ENCODE data around the gene CPO. TPM values are rescaled to one million over a fixed set of nuclear protein-coding genes. Genes with fewer than 3 reads are reported as not detected.

The CPO gene
- total RNA-seq, 2 experiments from 2014 or later = not detected

DNA sequence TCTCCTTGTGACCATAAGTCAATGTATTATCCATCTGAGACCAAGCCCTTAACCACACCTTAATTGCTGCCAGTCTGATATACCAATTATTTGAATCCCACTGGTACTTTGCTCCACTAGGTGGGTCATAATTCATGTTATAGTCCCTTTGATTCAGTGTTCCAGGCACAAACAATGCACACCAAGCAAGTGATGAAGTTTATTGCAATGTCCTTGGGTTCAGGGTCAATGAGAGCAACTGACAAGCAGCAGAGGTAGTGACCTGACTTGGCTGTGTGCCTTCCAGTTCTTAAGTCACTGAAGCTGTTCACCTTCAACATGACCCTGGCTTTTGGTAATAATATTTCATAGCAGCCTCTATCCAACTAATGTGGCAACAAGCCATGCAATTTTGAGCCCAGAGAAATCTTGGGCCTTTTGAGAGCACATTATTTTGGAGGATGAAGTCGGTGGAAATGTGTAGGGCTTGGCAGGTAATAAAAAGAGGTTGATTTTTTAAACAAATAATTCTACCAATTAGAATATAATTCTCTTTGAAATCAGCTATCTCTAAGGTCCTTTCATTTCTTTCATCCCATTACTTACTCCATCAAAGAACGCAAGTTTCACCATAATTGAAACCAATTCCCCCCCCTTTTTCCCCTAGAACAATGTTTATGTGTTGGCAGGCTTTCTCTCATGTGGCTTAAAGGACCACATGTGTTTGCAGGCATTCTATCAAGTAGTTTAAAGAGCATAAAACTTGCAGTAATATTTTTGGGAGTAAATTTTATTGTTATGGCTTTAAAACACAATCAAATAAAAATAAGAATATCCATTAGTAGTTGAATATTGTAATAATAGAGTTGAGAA is 3.1 kb upstream of the CPO start:
- Histone ChIP-seq H3K4me2 (ENCODE audit: low read length) (no peak overlapping the region), H3K36me3 (ENCODE audit: insufficient read depth, low read length) (no peaks in the 10 kb centered on the region), H4K20me1 (ENCODE audit: insufficient read depth, low read length) (no peaks in the 10 kb centered on the region), H2AFZ (ENCODE audit: low read length) (no peak overlapping the region), H3K4me3 (ENCODE audit: low read depth, low read length, poor library complexity, severe bottlenecking) (no peak overlapping the region), H3K9me3 (ENCODE audit: low read length) (no peaks in the 10 kb centered on the region), H3K4me1 (ENCODE audit: insufficient read depth, low read length, poor library complexity, severe bottlenecking) (no peaks in the 10 kb centered on the region), H3K9me2 (ENCODE audit: insufficient read depth, low read length) (no peaks in the 10 kb centered on the region), H3K27ac (ENCODE audit: low read depth, low read length, poor library complexity, severe bottlenecking) (no peak overlapping the region), H3K79me2 (ENCODE audit: insufficient read depth, low read depth, low read length) (no peaks in the 10 kb centered on the region)
- BruUV-seq (replicated peaks) = no TSS peak
- POLR2A ChIA-PET = interaction anchor here (0.6 to 0.8 kb wide), 2 partner anchors 11 to 133 kb away, joined by 3 to 5 read pairs; no protein-coding TSS in a partner anchor
- intact Hi-C loops (cut with micrococcal nuclease; ENCODE audit: unreplicated experiment) = no loop called here
- CTCF ChIA-PET (ENCODE audit: unreplicated experiment) = no interaction called here
- no peak for DNase-seq (ENCODE audit: low spot score)
- TF ChIP-seq, protein P1, sequence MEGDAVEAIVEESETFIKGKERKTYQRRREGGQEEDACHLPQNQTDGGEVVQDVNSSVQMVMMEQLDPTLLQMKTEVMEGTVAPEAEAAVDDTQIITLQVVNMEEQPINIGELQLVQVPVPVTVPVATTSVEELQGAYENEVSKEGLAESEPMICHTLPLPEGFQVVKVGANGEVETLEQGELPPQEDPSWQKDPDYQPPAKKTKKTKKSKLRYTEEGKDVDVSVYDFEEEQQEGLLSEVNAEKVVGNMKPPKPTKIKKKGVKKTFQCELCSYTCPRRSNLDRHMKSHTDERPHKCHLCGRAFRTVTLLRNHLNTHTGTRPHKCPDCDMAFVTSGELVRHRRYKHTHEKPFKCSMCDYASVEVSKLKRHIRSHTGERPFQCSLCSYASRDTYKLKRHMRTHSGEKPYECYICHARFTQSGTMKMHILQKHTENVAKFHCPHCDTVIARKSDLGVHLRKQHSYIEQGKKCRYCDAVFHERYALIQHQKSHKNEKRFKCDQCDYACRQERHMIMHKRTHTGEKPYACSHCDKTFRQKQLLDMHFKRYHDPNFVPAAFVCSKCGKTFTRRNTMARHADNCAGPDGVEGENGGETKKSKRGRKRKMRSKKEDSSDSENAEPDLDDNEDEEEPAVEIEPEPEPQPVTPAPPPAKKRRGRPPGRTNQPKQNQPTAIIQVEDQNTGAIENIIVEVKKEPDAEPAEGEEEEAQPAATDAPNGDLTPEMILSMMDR (conservative IDR thresholded peaks at IDR 0.05; ENCODE audit: low read length) = no peak
- no peak for TF ChIP-seq EZH2phosphoT487 (IDR thresholded peaks at IDR 0.05; ENCODE audit: borderline replicate concordance, low read depth, low read length)

DNA sequence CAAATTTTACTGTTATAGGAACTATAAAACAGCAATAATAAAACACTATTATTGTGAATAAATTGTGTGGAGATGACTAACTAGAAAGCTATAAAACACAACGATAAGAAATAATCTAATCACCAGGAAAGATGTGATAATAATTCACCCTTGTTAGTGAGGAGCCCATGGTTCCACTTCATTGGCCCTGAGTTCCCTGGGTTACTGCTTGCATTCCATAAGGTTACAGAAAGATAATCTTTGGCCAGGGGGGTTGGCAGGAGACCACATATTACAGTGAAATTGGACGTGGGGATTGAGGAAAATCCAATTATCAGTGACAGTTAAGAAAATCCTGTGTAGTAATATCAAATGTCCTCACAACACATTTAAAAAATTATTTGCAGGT is 2.5 kb upstream of the CPO start:
- BruUV-seq (replicated peaks) = no TSS peak
- no peak overlapping the region for H3K4me3 ChIP-seq (ENCODE audit: low read depth, low read length, poor library complexity, severe bottlenecking)
- CTCF ChIA-PET (ENCODE audit: unreplicated experiment) = no interaction called here

More for the DNA sequence above, 2.5 kb upstream of the CPO start:
- TF ChIP-seq EZH2phosphoT487 (IDR thresholded peaks at IDR 0.05; ENCODE audit: borderline replicate concordance, low read depth, low read length) = no peak
- TF ChIP-seq, protein P1 (conservative IDR thresholded peaks at IDR 0.05; ENCODE audit: low read length) = no peak
- H2AFZ ChIP-seq (ENCODE audit: low read length) = no peak overlapping the region
- H4K20me1 ChIP-seq (ENCODE audit: insufficient read depth, low read length) = no peaks in the 10 kb centered on the region
- H3K9me2 ChIP-seq (ENCODE audit: insufficient read depth, low read length) = no peaks in the 10 kb centered on the region
- H3K36me3 ChIP-seq (ENCODE audit: insufficient read depth, low read length) = no peaks in the 10 kb centered on the region
- no peaks in the 10 kb centered on the region for H3K79me2 ChIP-seq (ENCODE audit: insufficient read depth, low read depth, low read length)
- DNase-seq (ENCODE audit: low spot score) = no peak
- no peaks in the 10 kb centered on the region for H3K4me1 ChIP-seq (ENCODE audit: insufficient read depth, low read length, poor library complexity, severe bottlenecking)
- intact Hi-C loops (cut with micrococcal nuclease; ENCODE audit: unreplicated experiment) = no loop called here
- POLR2A ChIA-PET = no interaction called here
- H3K27ac ChIP-seq (ENCODE audit: low read depth, low read length, poor library complexity, severe bottlenecking) = no peak overlapping the region
- H3K9me3 ChIP-seq (ENCODE audit: low read length) = no peaks in the 10 kb centered on the region
- no peak overlapping the region for H3K4me2 ChIP-seq (ENCODE audit: low read length)
